HG02571 (cell line): Measurements from ENCODE around the gene YY1.

ENCODE experiments used
- ATAC-seq: cut with Tn5 transposase; IDR thresholded peaks from one replicate; pipeline ENCODE4 v1.9.1; 2021; ENCODE audit warnings: mild to moderate bottlenecking, moderate library complexity; ENCODE audit not compliant: unreplicated experiment

The YY1 gene

DNA sequence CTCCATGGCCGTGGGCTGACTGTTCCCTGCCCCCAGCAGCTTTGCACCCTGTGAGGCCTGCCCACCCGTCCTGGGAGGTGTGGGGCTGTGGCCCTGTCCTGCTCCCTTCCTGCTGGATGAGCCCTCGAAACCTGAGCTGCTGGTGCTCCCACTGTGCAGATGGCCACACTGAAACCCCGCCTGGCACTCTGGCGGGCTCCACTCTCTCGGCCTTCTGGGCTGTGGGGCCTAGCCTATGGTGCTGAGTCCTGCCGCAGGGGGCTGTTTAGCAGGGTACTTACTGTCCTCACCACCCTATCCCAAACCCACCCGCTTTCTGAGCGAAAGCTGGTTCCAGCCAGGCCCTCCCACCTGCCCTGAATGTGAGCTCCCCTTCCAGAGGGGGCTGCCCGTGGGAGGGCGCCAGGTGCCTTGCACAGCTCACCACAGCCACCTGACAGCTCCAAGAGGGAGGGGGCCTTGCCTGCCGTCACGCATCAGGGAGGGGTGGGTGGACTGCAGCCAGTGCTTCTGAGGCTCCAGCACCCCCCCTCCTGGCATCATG is 91.5 kb downstream of the YY1 start:
- ATAC-seq: no peak

DNA sequence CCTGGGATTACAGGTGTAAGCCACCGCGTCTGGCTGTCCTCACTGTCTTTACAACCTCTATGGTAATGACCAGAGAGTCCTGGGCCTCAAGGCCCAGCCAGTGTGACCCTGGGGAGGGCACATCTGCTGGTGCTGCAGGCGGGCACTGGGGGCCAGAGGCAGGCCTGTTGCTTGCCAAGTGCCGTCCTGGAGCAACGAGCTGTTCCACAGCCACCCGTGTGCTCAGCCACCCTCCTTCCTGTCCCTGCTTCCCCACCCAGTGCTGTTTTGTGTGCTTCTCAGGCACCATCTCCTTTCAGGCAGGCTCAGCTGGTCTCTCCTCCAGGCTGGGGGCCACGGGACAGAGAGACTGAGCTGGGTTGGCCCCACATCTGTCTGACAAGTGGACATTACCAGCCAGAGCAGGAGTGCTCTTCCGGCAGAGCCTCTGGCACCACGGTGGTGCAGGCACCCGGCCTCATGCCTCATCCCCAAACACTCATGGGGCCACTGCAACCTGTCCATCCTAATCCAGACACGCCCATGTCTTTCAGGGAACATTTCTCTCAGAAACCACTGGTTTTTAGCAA is 93.2 kb downstream of the YY1 start:
- no peak for ATAC-seq
